Stimulated activated CD4-positive, alpha-beta T cell treated with anti-CD3 and anti-CD28 coated beads, Interleukin-1b, Interleukin-23, amount 100 ng/mL, for 1 hour (primary cell): ENCODE measurements around the gene AKIRIN2.
"Not testable (repeated sequence)": the region's sequence is repeated elsewhere in the genome, so short reads cannot be mapped to it uniquely, and the experiment has no call there.

Experiments
- DNase-seq, 2 donors: peaks; one replicate each; pipeline ENCODE4 v3.0.0-alpha.2; 2020; ENCODE audit warnings: low read depth in 2 of 2

Gene AKIRIN2

GRCh38 chr6:87718662-87719433 lies 16.8 kb upstream of the AKIRIN2 start:
- no peak for DNase-seq

GRCh38 chr6:87716928-87717614 lies 15.0 kb upstream of the AKIRIN2 start:
- no peak for DNase-seq

- no peak for DNase-seq
Observed at GRCh38 chr6:87714093-87714842, 12.2 kb upstream of the AKIRIN2 start.

GRCh38 chr6:87712713-87713112 lies 10.7 kb upstream of the AKIRIN2 start:
- DNase-seq, result not testable (repeated sequence)

GRCh38 chr6:87710090-87710489 lies 8.1 kb upstream of the AKIRIN2 start:
- no peak for DNase-seq

- not testable (repeated sequence) for DNase-seq
Observed at GRCh38 chr6:87708581-87709427, 6.8 kb upstream of the AKIRIN2 start.

GRCh38 chr6:87706187-87706966 lies 4.3 kb upstream of the AKIRIN2 start:
- DNase-seq, result no peak

GRCh38 chr6:87705070-87705691 lies 3.1 kb upstream of the AKIRIN2 start:
- no peak for DNase-seq

GRCh38 chr6:87703039-87703438 lies 1.0 kb upstream of the AKIRIN2 start:
- not testable (repeated sequence) for DNase-seq

- DNase-seq, result no peak
Observed at GRCh38 chr6:87702589-87702945, 534 bp upstream of the AKIRIN2 start.

- DNase-seq, result no peak
Observed at GRCh38 chr6:87701344-87701675, 723 bp downstream of the AKIRIN2 start.

GRCh38 chr6:87700397-87701343 lies 1.4 kb downstream of the AKIRIN2 start:
- no peak for DNase-seq

GRCh38 chr6:87699576-87699975 lies 2.5 kb downstream of the AKIRIN2 start:
- DNase-seq, result no peak

- no peak for DNase-seq
Observed at GRCh38 chr6:87698547-87699006, 3.5 kb downstream of the AKIRIN2 start.

- no peak for DNase-seq
Observed at GRCh38 chr6:87697581-87698546, 4.2 kb downstream of the AKIRIN2 start.

GRCh38 chr6:87696817-87697216 lies 5.2 kb downstream of the AKIRIN2 start:
- not testable (repeated sequence) for DNase-seq

- DNase-seq, result no peak
Observed at GRCh38 chr6:87692086-87692485, 9.9 kb downstream of the AKIRIN2 start.

GRCh38 chr6:87690441-87690840 lies 11.6 kb downstream of the AKIRIN2 start:
- DNase-seq, result no peak
